ENCODE results near the gene COL20A1.

The COL20A1 gene

GRCh38 chr20:63312690-63313348 is 19.8 kb downstream of the COL20A1 start:
- no peak overlapping the region for H3K4me3 ChIP-seq (ENCODE audit: low read depth, low read length)
- no peak for TF ChIP-seq CTCF (IDR thresholded peaks at IDR 0.05; ENCODE audit: borderline replicate concordance, insufficient read depth, low read depth, low read length)

GRCh38 chr20:63313349-63314014 is 20.5 kb downstream of the COL20A1 start:
- no peak overlapping the region for H3K4me3 ChIP-seq (ENCODE audit: low read depth, low read length)
- TF ChIP-seq CTCF (IDR thresholded peaks at IDR 0.05; ENCODE audit: borderline replicate concordance, insufficient read depth, low read depth, low read length), result no peak

GRCh38 chr20:63314015-63314471 is 21.1 kb downstream of the COL20A1 start:
- H3K4me3 ChIP-seq (ENCODE audit: low read depth, low read length), result no peak overlapping the region
- TF ChIP-seq CTCF (IDR thresholded peaks at IDR 0.05; ENCODE audit: borderline replicate concordance, insufficient read depth, low read depth, low read length), result no peak

DNA sequence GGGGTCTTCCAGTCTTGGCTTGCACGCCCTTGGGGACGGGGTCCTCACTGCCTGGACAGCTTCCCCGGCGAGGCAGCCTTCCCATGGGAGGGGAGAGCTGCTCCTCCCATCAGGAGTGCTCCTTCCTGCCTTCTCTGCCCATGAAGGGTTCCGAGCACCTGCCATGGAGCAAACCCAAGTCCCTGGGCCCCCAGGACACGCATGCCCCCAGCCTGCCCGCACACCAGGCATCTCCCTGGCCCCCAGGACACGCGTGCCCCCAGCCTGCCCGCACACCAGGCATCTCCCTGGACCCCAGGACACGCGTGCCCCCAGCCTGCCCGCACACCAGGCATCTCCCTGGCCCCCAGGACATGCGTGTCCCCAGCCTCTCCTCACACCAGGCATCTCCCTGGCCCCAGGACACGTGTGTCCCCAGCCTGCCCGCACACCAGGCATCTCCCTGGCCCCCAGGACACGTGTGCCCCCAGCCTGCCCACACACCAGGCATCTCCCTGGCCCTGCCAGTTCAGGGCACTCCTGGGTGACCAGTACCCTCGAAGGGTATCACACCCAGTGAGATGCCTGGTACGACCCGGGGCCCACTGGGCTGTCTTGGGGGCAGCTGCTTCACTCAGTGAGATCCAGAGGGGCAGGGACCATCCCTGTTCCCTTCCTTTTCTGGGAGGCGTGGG is 21.7 kb downstream of the COL20A1 start:
- TF ChIP-seq CTCF (IDR thresholded peaks at IDR 0.05; ENCODE audit: borderline replicate concordance, insufficient read depth, low read depth, low read length), result no peak
- no peak overlapping the region for H3K4me3 ChIP-seq (ENCODE audit: low read depth, low read length)

GRCh38 chr20:63315240-63315689 is 22.3 kb downstream of the COL20A1 start:
- no peak for TF ChIP-seq CTCF (IDR thresholded peaks at IDR 0.05; ENCODE audit: borderline replicate concordance, insufficient read depth, low read depth, low read length)
- H3K4me3 ChIP-seq (ENCODE audit: low read depth, low read length), result no peak overlapping the region

GRCh38 chr20:63315731-63316491 is 22.9 kb downstream of the COL20A1 start:
- no peak overlapping the region for H3K4me3 ChIP-seq (ENCODE audit: low read depth, low read length)
- TF ChIP-seq CTCF (IDR thresholded peaks at IDR 0.05; ENCODE audit: borderline replicate concordance, insufficient read depth, low read depth, low read length), result no peak

All from GM12875 (cell line).